Measurements from ENCODE around the gene NEK10. TPM values are rescaled to one million over a fixed set of nuclear protein-coding genes. Genes with fewer than 3 reads are reported as not detected.

The NEK10 gene
- polyA plus RNA-seq, 1 experiment: 3.0 TPM

DNA sequence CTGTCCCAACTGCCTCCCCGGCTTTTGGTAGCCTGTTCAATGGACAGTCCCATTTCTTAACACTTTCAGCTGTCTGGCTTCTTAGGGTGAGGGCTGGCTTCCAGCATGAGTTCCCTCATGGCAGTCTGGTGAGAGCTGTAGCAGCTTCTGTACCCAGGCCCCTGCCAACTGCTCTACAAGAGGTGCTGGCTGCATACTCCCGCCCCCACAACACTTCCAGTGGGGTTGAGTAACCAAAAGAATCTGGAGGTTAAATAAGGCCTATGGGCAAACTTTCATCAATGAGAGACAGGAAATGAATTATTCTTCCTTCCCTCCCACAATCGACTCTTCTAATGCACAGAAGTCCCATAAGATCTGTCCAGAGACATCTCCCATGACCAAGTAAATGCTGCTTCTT, 145.0 kb downstream of the NEK10 start:
- DNase-seq (ENCODE audit: low read depth, low spot score): no peak
- no peaks in the 10 kb centered on the region for H3K9me3 ChIP-seq (ENCODE audit: control insufficient read depth, insufficient read depth, low read length)
- H3K4me3 ChIP-seq (ENCODE audit: low read depth, low read length): no peak overlapping the region
- no peaks in the 10 kb centered on the region for H3K27me3 ChIP-seq (ENCODE audit: control insufficient read depth, insufficient read depth, low read length)
- H3K27ac ChIP-seq (ENCODE audit: low read depth, low read length): no peak overlapping the region
- POLR2A ChIA-PET: interaction anchor here (0.6 kb wide), 1 partner anchor 63 kb away, joined by 5 read pairs; no protein-coding TSS in a partner anchor
- TF ChIP-seq, protein P1, sequence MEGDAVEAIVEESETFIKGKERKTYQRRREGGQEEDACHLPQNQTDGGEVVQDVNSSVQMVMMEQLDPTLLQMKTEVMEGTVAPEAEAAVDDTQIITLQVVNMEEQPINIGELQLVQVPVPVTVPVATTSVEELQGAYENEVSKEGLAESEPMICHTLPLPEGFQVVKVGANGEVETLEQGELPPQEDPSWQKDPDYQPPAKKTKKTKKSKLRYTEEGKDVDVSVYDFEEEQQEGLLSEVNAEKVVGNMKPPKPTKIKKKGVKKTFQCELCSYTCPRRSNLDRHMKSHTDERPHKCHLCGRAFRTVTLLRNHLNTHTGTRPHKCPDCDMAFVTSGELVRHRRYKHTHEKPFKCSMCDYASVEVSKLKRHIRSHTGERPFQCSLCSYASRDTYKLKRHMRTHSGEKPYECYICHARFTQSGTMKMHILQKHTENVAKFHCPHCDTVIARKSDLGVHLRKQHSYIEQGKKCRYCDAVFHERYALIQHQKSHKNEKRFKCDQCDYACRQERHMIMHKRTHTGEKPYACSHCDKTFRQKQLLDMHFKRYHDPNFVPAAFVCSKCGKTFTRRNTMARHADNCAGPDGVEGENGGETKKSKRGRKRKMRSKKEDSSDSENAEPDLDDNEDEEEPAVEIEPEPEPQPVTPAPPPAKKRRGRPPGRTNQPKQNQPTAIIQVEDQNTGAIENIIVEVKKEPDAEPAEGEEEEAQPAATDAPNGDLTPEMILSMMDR (IDR thresholded peaks at IDR 0.05; ENCODE audit: low read depth, low read length): no peak
- CTCF ChIA-PET: no interaction called here

DNA sequence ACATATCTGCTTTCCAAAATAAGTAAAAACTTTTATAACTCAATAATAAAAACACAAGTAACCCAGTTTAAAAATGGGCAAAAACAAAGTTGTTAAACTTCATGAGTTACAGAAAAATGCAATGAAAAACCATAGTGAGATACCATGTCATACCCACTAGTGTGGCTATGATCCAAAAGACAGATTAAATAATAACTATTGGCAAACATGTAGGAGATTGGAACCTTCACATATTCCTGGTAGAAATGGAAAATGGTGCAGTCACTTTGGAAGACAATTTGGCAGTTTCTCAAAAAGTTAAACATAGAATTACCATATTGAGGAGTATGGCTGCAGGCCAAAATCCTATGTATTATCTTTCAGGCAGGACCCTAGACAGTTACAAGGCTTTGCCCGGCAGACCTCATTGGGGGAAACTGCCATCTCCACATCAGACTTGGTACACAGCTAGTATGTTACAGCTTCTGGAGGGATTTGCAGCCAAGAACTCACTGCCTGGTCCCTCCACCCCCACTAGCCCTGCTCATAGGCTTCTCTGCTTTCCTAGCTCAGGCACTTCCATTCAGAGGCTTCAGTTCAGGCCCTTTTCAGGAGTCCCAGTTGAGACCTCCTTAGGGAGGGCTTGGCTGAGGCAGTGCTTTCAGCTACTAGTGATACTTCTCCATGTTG, 147.8 kb downstream of the NEK10 start:
- POLR2A ChIA-PET: no interaction called here
- H3K27me3 ChIP-seq (ENCODE audit: control insufficient read depth, insufficient read depth, low read length): no peaks in the 10 kb centered on the region

DNA sequence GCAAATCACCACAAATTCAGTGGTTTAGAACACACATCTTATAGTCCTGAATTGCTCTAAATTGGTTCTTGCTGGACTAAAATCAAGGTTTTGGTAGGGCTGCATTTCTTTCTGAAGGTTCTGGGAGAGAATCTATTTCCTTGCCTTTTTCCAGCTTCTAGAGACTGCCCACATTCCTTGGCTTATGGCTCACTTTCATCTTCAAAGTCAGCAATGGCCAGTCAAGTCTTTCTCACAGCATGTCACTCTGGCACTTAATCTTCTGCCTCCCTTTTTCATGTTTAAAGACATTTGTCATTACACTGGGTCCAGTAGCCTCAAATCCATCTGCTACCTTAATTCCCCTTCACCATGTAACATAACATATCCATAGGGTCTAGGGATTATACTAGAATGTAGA, 149.0 kb downstream of the NEK10 start:
- H3K9me3 ChIP-seq (ENCODE audit: control insufficient read depth, insufficient read depth, low read length): no peaks in the 10 kb centered on the region
- TF ChIP-seq, protein P1 (IDR thresholded peaks at IDR 0.05; ENCODE audit: low read depth, low read length): no peak
- no peak overlapping the region for H3K27ac ChIP-seq (ENCODE audit: low read depth, low read length)
- DNase-seq (ENCODE audit: low read depth, low spot score): no peak
- CTCF ChIA-PET: no interaction called here
- POLR2A ChIA-PET: no interaction called here
- H3K4me3 ChIP-seq (ENCODE audit: low read depth, low read length): no peak overlapping the region
- H3K27me3 ChIP-seq (ENCODE audit: control insufficient read depth, insufficient read depth, low read length): no peaks in the 10 kb centered on the region

More for the DNA sequence above, 147.8 kb downstream of the NEK10 start:
- H3K27ac ChIP-seq (ENCODE audit: low read depth, low read length): no peak overlapping the region
- H3K9me3 ChIP-seq (ENCODE audit: control insufficient read depth, insufficient read depth, low read length): no peaks in the 10 kb centered on the region
- TF ChIP-seq, protein P1 (IDR thresholded peaks at IDR 0.05; ENCODE audit: low read depth, low read length): no peak
- CTCF ChIA-PET: no interaction called here
- DNase-seq (ENCODE audit: low read depth, low spot score): no peak
- no peak overlapping the region for H3K4me3 ChIP-seq (ENCODE audit: low read depth, low read length)

DNA sequence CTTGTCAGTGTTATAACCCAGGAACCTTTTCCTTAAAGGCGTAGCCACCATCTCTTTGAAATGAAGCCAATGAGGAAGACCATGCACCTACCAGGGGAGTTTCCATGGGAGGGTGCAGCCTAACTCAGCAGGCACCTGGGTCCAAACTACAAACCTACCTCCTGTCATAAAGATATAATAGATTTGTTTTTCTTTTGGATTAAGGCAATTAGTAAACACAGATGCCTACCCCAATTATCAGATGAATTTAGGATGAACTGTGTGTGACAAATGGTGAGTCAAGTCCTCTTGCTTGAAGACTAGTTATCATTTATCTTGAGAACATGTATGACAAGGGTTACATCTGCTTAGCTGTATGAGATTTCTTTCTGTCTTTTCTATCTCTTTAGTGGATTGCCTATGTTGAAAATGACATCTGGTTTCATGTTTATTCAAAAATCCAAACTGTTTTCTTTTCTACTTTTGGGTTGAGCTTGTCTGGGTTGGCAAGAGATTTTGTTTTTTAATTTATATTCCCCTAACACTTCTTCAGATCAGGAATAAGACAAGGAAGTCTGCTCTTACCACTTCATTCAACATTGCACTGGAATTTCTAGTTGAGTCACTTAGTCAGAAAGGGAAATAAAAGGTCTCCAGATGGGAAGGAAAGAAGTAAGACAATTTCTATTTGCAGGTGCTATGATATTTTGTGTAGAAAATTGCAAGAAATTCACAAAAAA, 149.9 kb downstream of the NEK10 start:
- no peaks in the 10 kb centered on the region for H3K27me3 ChIP-seq (ENCODE audit: control insufficient read depth, insufficient read depth, low read length)
- H3K4me3 ChIP-seq (ENCODE audit: low read depth, low read length): no peak overlapping the region
- no peak overlapping the region for H3K27ac ChIP-seq (ENCODE audit: low read depth, low read length)
- ChIA-PET POLR2A (interaction anchor here (0.6 kb wide), 1 partner anchor 494 kb away, joined by 3 read pairs; no protein-coding TSS in a partner anchor), CTCF (no interaction called here)
- DNase-seq (ENCODE audit: low read depth, low spot score): no peak
- TF ChIP-seq, protein P1 (IDR thresholded peaks at IDR 0.05; ENCODE audit: low read depth, low read length): no peak
- no peaks in the 10 kb centered on the region for H3K9me3 ChIP-seq (ENCODE audit: control insufficient read depth, insufficient read depth, low read length)

DNA sequence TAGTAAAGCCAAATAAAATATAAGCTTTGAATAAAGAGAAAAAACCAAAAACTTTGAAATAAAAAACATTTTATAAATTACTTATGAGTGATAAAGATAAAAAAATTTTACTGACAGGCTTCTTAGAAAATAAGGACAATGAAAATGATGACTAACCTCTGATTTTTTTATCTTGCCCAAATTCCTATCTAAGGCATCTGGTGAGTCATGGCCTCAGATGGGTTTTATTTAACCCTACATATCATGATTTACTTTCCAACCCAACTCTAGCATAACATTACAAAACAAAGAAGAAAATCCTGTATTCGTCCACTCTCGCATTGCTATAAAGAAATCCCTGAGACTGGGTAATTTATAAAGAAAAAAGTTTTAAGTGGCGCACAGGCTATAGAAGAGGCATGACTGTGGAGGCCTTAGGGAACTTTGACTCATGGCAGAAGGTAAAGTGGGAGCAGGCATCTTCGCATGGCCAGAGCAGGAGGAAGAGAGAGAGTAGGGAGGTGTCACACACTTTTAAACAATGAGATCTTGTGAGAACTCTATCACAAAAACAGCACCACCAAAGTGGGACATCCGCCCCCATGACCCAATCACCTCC, 152.1 kb downstream of the NEK10 start:
- POLR2A ChIA-PET: no interaction called here
- TF ChIP-seq, protein P1 (IDR thresholded peaks at IDR 0.05; ENCODE audit: low read depth, low read length): no peak

More for the DNA sequence above, 152.1 kb downstream of the NEK10 start:
- no peak overlapping the region for H3K4me3 ChIP-seq (ENCODE audit: low read depth, low read length)
- no peaks in the 10 kb centered on the region for H3K27me3 ChIP-seq (ENCODE audit: control insufficient read depth, insufficient read depth, low read length)
- no peaks in the 10 kb centered on the region for H3K9me3 ChIP-seq (ENCODE audit: control insufficient read depth, insufficient read depth, low read length)
- CTCF ChIA-PET: interaction anchor here (1.2 kb wide), 1 partner anchor 83 kb away, joined by 4 read pairs; no protein-coding TSS in a partner anchor
- DNase-seq (ENCODE audit: low read depth, low spot score): no peak
- H3K27ac ChIP-seq (ENCODE audit: low read depth, low read length): no peak overlapping the region

Measured in AG04450 (cell line).